Keratinocyte (primary cell): ENCODE measurements around the gene SSR3.

Source experiments
- CTCF ChIP-seq, 3 experiments: IDR thresholded peaks in 1 of 3; conservative IDR thresholded peaks in 1 of 3; optimal IDR thresholded peaks in 1 of 3; 2 replicates in 2 of 3; 3 replicates in 1 of 3; pipeline versions ENCODE3 to v1.5.1; 2011; ENCODE audit warnings: low read length in 3 of 3, mild to moderate bottlenecking in 3 of 3, moderate library complexity in 2 of 3, control low read depth in 1 of 3, inconsistent platforms in 1 of 3; ENCODE audit not compliant: insufficient read depth in 2 of 3; ENCODE audit errors: extremely low read depth in 1 of 3
- EZH2 ChIP-seq: IDR thresholded peaks from one replicate; pipeline ENCODE4 v1.6.1; 2012; ENCODE audit warnings: inconsistent platforms, mild to moderate bottlenecking, low read length, moderate library complexity

GRCh38 chr3:156593814-156594213 lies 38.9 kb upstream of the SSR3 start:
- TF ChIP-seq CTCF (optimal IDR thresholded peaks at IDR 0.05 in 1 of 3, IDR thresholded peaks at IDR 0.05 in 1 of 3, conservative IDR thresholded peaks at IDR 0.05 in 1 of 3; ENCODE audit: extremely low read depth in 1 of 3, insufficient read depth in 2 of 3, low read length in 3 of 3) (no peak), EZH2 (no peak)
